Stimulated activated CD4-positive, alpha-beta T cell treated with anti-CD3 and anti-CD28 coated beads, Interleukin-12 subunit alpha, Interleukin-12 subunit beta, amount 100 ng/mL, for 24 hours (primary cell): ENCODE data around the gene MMS19.
"Not testable (repeated sequence)": the region's sequence is repeated elsewhere in the genome, so short reads cannot be mapped to it uniquely, and the experiment has no call there.

Source experiments
- DNase-seq, 2 experiments: peaks; one replicate each; pipeline ENCODE4 v3.0.0-alpha.2; 2020; ENCODE audit warnings: low read depth in 2 of 2

Gene MMS19

GRCh38 chr10:97506199-97506991 lies 8.2 kb upstream of the MMS19 start:
- no peak for DNase-seq

DNA sequence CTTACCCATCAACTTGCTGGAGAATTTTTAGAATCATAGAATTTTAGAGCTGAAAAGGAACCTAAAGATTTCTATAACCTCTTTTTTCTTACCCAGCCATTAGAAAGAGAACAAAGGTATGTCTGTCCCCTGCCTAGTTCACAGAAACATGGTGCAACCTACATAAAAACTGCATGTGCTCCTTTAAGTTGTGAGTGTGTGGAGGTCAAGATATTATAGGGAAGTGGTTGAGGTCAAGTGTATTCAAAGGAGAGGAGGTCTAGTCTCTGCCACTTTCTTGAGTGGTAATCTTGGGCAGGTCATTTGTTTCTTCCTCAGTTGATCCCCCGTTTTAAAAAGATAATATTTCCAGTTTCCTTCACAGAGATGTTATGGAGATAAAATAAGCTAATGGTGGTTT lies 6.9 kb upstream of the MMS19 start:
- no peak for DNase-seq

- no peak for DNase-seq
These were observed 5.2 kb upstream of the MMS19 start for GRCh38 chr10:97503406-97503805.

DNA sequence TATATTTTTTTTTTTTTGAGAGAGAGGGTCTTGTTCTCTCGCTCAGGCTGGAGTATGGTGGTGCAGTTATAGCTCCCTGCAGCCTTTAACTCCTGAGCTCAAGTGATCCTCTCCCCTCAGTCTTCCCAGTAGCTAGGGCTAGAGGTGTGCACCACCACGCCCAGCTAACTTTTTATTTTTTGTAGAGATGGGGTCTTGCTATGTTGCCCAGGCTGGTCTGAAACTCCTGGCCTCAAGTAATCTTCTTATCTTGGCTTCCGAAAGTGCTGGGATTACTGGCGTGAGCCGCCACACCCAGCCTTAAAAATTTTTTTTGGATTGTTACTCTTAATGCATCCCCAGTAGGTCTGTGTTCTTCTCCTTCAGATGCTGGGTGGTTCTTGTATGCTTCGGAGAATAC lies 4.7 kb upstream of the MMS19 start:
- DNase-seq = no peak

GRCh38 chr10:97500297-97500575 lies 2.0 kb upstream of the MMS19 start:
- DNase-seq = no peak

GRCh38 chr10:97499561-97500296 lies 1.5 kb upstream of the MMS19 start:
- no peak for DNase-seq

DNA sequence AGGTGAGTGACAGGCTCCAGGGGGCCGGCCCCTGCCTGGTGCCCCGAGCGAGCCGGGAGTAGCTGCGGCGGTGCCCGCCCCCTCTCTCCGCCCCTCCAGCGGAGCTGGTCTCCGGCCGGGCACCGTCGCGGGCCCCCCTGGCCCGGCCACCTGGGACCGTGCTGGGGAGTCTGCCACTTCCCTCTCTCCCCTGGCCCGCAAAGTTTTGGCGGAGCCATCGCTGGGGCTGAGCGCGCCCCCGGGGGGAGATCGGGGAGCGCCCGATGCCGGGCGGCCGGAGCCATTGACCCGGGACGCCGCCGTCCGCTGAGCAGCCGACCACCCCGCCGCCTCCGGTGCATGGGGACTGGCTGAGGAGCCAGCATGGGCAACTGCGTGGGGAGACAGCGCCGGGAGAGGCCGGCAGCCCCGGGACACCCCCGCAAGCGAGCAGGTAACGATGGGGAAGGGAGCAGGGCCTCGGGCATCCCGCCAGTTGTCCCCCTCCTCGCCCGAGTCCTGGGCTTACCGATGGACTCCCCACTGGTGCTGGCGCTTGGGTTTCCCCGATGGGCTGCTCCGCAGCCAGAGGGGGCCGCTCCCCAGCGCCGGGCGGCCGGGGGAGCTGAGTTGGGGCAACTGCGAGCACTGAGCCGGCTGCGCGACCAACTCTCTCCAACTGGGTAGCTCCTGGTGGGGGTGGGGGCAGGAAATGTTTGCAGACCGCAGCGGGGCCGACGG lies 779 bp upstream of the MMS19 start, which contains the start of gene UBTD1:
Gene UBTD1, plus strand, starts transcription at position 84 of the 720 bp plus-strand sequence. Its CDS starts 280 bp downstream, at position 364.
- DNase-seq = peak in 1 of 2 experiments; percentile 17

GRCh38 chr10:97497572-97498075 lies 598 bp downstream of the MMS19 start:
- DNase-seq = peak; percentile 65 to 83

GRCh38 chr10:97494863-97495506 lies 3.2 kb downstream of the MMS19 start:
- DNase-seq = no peak

DNA sequence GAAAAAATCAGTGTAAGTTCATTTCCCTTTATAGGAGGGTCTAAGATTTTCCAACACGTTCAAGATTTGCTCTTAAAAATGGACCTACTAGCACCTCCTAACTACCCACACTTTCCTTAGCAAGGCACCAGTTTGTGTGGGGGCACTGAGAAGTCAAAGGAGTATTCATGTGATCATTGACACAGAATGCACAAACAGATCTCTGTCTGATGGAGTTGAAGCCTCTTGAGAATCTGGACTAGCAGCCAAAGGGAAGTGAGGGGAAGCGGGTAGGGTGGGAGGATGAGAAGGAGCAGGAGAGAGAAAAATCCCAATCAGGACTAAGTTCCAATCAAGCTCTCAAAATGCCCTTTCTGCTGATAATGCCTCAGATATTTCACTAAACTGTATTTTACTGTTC lies 4.1 kb downstream of the MMS19 start:
- DNase-seq = no peak

- DNase-seq = no peak
These were observed 7.6 kb downstream of the MMS19 start for GRCh38 chr10:97490592-97490991.

GRCh38 chr10:97485647-97486281 lies 12.5 kb downstream of the MMS19 start:
- DNase-seq = no peak

GRCh38 chr10:97483921-97484320 lies 14.3 kb downstream of the MMS19 start:
- DNase-seq = no peak

DNA sequence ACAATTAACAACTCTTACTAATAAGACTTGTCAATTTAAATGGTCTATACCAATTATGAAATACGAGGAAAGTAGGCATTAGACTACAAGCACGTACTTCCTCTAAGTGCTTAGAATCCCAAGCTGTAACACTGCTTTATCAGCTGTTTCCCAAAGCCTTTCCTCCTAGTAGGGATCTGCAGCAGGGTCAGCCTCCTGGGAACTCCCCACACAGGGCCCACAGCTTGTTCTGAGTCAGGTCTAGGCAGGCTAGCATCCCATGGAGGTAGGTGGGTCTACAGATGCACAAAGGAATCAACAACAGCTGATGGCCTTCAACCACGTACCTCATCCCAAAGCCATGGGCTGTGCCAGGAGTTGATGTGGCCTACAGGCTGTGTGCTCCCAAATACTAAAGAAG lies 14.7 kb downstream of the MMS19 start:
- DNase-seq = no peak

GRCh38 chr10:97482381-97482780 lies 15.8 kb downstream of the MMS19 start:
- DNase-seq = no peak

DNA sequence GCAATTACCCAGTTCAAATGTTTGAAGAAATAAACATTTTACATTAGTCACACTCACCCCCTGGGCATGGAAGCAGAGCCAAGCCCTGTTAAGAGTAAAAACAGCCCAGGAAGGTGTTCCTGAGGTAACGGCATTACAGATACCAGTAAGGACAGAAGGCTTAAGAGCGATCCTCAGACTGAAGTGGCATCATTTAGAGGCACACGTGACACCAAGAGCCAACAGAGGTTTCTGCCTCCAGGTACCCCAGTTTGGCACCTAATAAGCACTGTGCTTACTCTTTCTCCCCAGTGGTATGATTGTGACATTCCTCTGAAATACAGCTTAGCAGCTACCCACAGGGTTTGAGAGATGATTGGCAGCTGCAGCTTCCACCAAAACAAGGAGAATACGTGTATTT lies 17.2 kb downstream of the MMS19 start:
- DNase-seq = no peak

GRCh38 chr10:97479939-97480338 lies 18.3 kb downstream of the MMS19 start:
- no peak for DNase-seq

DNA sequence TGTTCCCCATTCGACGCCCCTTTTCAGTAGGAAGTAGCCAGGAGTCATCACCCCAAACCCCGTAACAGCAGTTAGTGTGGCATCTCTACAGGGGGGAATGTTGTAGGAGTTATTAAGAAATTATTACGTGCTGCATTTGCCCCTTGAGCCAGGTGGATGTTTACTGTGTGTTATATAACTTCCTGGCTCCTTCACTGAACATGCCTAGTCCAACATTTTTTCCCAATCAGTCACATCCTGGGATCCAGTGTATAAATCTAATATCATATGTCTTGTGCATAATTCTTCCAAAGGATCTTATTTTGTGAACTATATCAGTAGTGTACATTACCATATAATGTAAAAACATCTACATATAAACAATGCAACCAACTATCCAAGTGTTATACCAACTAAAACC lies 18.8 kb downstream of the MMS19 start:
- DNase-seq = not testable (repeated sequence)

DNA sequence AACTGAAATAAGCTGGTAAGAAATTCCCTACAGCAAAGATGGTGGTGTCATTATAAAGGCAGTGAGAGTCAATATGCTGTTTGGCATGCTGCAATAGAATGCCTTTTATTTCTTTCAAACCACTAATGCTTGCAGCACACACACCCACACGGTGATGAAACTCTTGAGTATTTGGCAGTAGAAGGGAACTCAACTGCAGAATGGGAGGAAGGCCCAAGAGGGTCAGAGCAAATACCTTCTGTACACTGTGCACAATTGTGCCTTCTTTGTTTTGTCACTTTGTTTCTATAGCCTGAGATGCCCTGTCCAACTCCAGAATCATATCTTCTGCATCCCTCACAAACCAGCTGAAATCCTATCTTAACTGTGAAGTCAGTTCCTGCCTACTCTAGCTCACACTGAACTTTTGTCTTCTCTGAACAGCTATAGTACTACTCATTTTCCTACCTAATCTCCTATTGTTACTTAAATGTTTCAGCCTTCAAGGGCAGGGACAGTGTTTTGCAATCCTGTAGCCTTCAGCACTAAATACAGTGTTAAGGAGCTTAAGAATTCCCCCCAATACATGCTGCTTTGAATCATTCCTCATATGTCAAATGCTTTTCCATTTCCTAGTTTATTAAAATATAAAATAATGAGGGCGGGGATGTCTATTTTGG lies 22.2 kb downstream of the MMS19 start:
- DNase-seq = no peak

GRCh38 chr10:97474918-97475317 lies 23.3 kb downstream of the MMS19 start:
- DNase-seq = no peak

DNA sequence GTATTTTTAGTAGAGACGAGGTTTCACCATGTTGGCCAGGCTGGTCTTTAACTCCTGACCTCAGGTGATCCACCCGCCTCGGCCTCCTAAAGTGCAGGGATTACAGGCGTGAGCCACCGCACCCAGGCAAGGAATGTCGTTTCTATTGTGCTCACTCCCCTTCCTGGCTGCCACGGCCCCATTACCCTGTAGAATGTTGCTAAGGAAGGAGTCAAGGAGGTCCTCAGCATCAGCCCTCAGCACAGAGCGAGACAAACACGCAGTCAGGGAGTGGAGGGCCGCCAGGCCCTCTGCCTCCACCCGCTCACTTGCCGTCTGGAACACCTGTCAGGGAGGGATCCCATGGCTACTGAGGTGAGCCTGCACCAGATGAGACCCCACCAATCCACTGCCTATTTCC lies 29.4 kb downstream of the MMS19 start:
- not testable (repeated sequence) for DNase-seq
